Neural cell (in vitro differentiated cells): ENCODE measurements around the gene CASP6. TPM values are rescaled to one million over a fixed set of nuclear protein-coding genes. Genes with fewer than 3 reads are reported as not detected.

Experiments
- H2AFZ ChIP-seq: fragments of 200-600, 300-800 bp; sonication (generic), shearing (Covaris generic); 2 replicates; pipeline ENCODE4 v1.6.0; 2014; ENCODE audit warnings: low read depth, mild to moderate bottlenecking, antibody characterized with exemption, low read length, moderate library complexity
- H3F3A ChIP-seq: fragments of 200-600 bp; shearing (Covaris generic); 2 replicates; pipeline ENCODE4 v1.6.1; 2016; ENCODE audit warnings: mild to moderate bottlenecking, moderate library complexity, mixed read lengths, antibody characterized with exemption, low read length; ENCODE audit not compliant: insufficient read depth, poor library complexity, severe bottlenecking
- H3K27ac ChIP-seq: fragments of 200-600, 300-800 bp; sonication (generic), shearing (Covaris generic); 2 replicates; pipeline ENCODE4 v1.5.1; 2014; ENCODE audit warnings: mild to moderate bottlenecking, low read length, moderate library complexity
- H3K27me3 ChIP-seq: fragments of 300-800, 200-600 bp; sonication (generic), shearing (Covaris generic); 2 replicates; pipeline ENCODE4 v1.6.0; 2014; ENCODE audit warnings: mild to moderate bottlenecking, low read depth, low read length, moderate library complexity; ENCODE audit not compliant: insufficient read depth
- H3K36me3 ChIP-seq: fragments of 300-800, 200-600 bp; sonication (generic), shearing (Covaris generic); 2 replicates; pipeline ENCODE4 v1.5.1; 2014; ENCODE audit warnings: mild to moderate bottlenecking, antibody characterized with exemption, low read length, moderate library complexity; ENCODE audit not compliant: insufficient read depth
- H3K4me2 ChIP-seq: fragments of 300-800, 200-600 bp; sonication (generic), shearing (Covaris generic); 2 replicates; pipeline ENCODE4 v1.6.0; 2014; ENCODE audit warnings: mild to moderate bottlenecking, low read length
- H3K4me3 ChIP-seq: fragments of 300-800, 200-600 bp; sonication (generic), shearing (Covaris generic); 2 replicates; pipeline ENCODE4 v1.5.1; 2014; ENCODE audit warnings: mild to moderate bottlenecking, low read length, moderate library complexity
- H3K79me2 ChIP-seq: fragments of 200-600 bp; shearing (Covaris generic); replicated peaks from 2 replicates; pipeline ENCODE4 v1.6.0; 2014; ENCODE audit warnings: mild to moderate bottlenecking, low read length, moderate library complexity; ENCODE audit not compliant: insufficient read depth
- H3K9ac ChIP-seq: fragments of 300-800, 200-600 bp; sonication (generic), shearing (Covaris generic); 2 replicates; pipeline ENCODE4 v1.6.1; 2016; ENCODE audit warnings: mild to moderate bottlenecking, low read length, mixed read lengths
- H3K9me2 ChIP-seq: fragments of 200-600 bp; shearing (Covaris generic); 2 replicates; pipeline ENCODE4 v1.6.1; 2016; ENCODE audit warnings: mild to moderate bottlenecking, low read length, mixed read lengths; ENCODE audit not compliant: insufficient read depth
- H3K9me3 ChIP-seq: fragments of 200-600, 300-800 bp; sonication (generic), shearing (Covaris generic); 2 replicates; pipeline ENCODE4 v1.6.1; 2016; ENCODE audit warnings: mild to moderate bottlenecking, mixed run types, low read length, moderate library complexity, mixed read lengths
- H4K20me1 ChIP-seq: fragments of 200-600 bp; shearing (Covaris generic); 2 replicates; pipeline ENCODE4 v1.6.1; 2016; ENCODE audit warnings: mild to moderate bottlenecking, mixed run types; ENCODE audit not compliant: insufficient read depth
- EP300 ChIP-seq: fragments of 450-650 bp; conservative IDR thresholded peaks from 2 replicates; pipeline ENCODE4 v1.6.1; 2014; ENCODE audit warnings: antibody characterized with exemption, mild to moderate bottlenecking, moderate library complexity; ENCODE audit not compliant: poor library complexity, severe bottlenecking
- EZH2 ChIP-seq: fragments of 200-600, 300-800 bp; shearing (Covaris generic), sonication (generic); IDR thresholded peaks from 2 replicates; pipeline ENCODE4 v1.6.1; 2014; ENCODE audit warnings: antibody characterized with exemption, low read length, borderline replicate concordance, mild to moderate bottlenecking; ENCODE audit not compliant: insufficient read depth, poor library complexity, severe bottlenecking
- MXI1 ChIP-seq: fragments of 450-650 bp; conservative IDR thresholded peaks from 2 replicates; pipeline ENCODE4 v1.6.1; 2014; ENCODE audit warnings: antibody characterized with exemption, mild to moderate bottlenecking; ENCODE audit not compliant: poor library complexity, severe bottlenecking
- POLR2AphosphoS5 ChIP-seq: IDR thresholded peaks from 2 replicates; pipeline ENCODE4 v1.6.1; 2012
- RAD21 ChIP-seq: fragments of 450-650 bp; conservative IDR thresholded peaks from 2 replicates; pipeline ENCODE4 v1.6.1; 2014; ENCODE audit warnings: antibody characterized with exemption, mild to moderate bottlenecking, moderate library complexity
- REST ChIP-seq: IDR thresholded peaks from 2 replicates; pipeline ENCODE4 v1.6.1; 2012; ENCODE audit warnings: borderline replicate concordance
- SMC3 ChIP-seq: fragments of 450-650 bp; conservative IDR thresholded peaks from 2 replicates; pipeline ENCODE4 v1.6.1; 2014; ENCODE audit warnings: antibody characterized with exemption, mild to moderate bottlenecking, moderate library complexity; ENCODE audit not compliant: poor library complexity
- TAF1 ChIP-seq: IDR thresholded peaks from 2 replicates; pipeline ENCODE4 v1.6.1; 2012; ENCODE audit warnings: low read depth
- polyA plus RNA-seq: library from polyadenylated mRNA; depleted of rRNA; stranded (reverse); fragments of >200 nt; gene quantifications from 2 replicates; pipeline ENCODE4 v1.2.3, GENCODE V29; 2014
- TF ChIP-seq, protein P1 (sequence below): fragments of 450-650 bp; IDR thresholded peaks from 2 replicates; pipeline ENCODE4 v1.5.1; 2014; ENCODE audit warnings: antibody characterized with exemption, mild to moderate bottlenecking, moderate library complexity; ENCODE audit not compliant: poor library complexity, severe bottlenecking

CASP6 gene
- polyA plus RNA-seq, 1 donor from 2014 or later: 5.1 TPM

- Histone ChIP-seq H3K79me2 (no peaks in the 10 kb centered on the region), H3K27me3 (no peaks in the 10 kb centered on the region), H3F3A (no peaks in the 10 kb centered on the region), H3K9ac (no peak overlapping the region), H3K9me2 (no peaks in the 10 kb centered on the region), H2AFZ (no peak overlapping the region), H3K36me3 (no peaks in the 10 kb centered on the region), H4K20me1 (no peaks in the 10 kb centered on the region), H3K27ac (no peak overlapping the region), H3K4me3 (no peak overlapping the region), H3K9me3 (no peaks in the 10 kb centered on the region), H3K4me2 (no peak overlapping the region)
- no peak for TF ChIP-seq SMC3
- TF ChIP-seq RAD21: no peak
Measured at GRCh38 chr4:109675181-109675580, 28.1 kb downstream of the CASP6 start.

DNA sequence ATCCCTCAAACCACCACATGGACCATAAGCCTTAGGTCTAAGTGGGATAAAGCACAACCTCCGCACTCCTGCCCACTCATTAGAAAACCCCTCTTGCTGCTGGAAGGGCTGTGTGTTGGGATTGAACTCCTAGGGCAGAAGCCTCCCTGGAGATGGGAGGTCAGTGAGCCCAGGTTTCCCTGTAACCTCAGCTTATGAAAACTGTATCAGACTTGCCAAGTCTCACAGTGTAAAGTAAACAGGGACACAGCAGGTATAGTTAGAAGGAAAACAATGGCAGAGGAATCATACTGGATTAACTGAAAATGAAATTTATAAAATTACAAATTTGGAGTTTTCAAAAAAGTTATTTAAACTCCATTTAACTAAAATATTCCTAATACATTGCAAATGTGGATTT, 29.9 kb downstream of the CASP6 start:
- no peaks in the 10 kb centered on the region for H4K20me1 ChIP-seq
- no peaks in the 10 kb centered on the region for H3F3A ChIP-seq
- H3K27me3 ChIP-seq: no peaks in the 10 kb centered on the region
- no peak overlapping the region for H3K4me2 ChIP-seq
- no peak overlapping the region for H3K4me3 ChIP-seq
- no peaks in the 10 kb centered on the region for H3K9me3 ChIP-seq
- H3K27ac ChIP-seq: no peak overlapping the region
- no peak overlapping the region for H2AFZ ChIP-seq
- H3K9me2 ChIP-seq: no peaks in the 10 kb centered on the region
- H3K9ac ChIP-seq: no peak overlapping the region
- H3K79me2 ChIP-seq: no peaks in the 10 kb centered on the region
- no peaks in the 10 kb centered on the region for H3K36me3 ChIP-seq
- TF ChIP-seq REST (no peak), RAD21 (no peak), TAF1 (no peak), SMC3 (no peak), POLR2AphosphoS5 (no peak), EP300 (no peak), MXI1 (no peak), EZH2 (no peak)
- TF ChIP-seq, protein P1, sequence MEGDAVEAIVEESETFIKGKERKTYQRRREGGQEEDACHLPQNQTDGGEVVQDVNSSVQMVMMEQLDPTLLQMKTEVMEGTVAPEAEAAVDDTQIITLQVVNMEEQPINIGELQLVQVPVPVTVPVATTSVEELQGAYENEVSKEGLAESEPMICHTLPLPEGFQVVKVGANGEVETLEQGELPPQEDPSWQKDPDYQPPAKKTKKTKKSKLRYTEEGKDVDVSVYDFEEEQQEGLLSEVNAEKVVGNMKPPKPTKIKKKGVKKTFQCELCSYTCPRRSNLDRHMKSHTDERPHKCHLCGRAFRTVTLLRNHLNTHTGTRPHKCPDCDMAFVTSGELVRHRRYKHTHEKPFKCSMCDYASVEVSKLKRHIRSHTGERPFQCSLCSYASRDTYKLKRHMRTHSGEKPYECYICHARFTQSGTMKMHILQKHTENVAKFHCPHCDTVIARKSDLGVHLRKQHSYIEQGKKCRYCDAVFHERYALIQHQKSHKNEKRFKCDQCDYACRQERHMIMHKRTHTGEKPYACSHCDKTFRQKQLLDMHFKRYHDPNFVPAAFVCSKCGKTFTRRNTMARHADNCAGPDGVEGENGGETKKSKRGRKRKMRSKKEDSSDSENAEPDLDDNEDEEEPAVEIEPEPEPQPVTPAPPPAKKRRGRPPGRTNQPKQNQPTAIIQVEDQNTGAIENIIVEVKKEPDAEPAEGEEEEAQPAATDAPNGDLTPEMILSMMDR: no peak
